ENCODE results near the gene ZNF474.

Gene ZNF474

DNA sequence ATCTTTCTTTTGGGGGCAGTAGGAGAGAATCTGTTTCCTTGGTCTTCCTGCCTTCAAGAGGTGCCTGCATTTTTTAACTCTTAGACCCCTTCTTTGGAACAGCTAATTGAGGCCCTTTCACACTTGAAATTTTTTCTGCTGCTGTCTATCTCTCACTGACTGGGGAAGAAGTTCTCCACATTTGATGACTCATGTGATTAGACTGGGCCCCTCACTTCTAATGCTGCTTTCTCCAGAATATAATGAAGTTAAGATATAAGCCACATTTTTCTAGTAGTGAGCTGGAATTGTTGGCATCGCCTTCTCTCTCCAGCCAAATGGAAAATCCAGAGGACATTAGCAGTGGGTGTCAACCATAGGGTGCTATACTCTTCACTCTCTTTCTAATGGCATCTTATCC, 12.4 kb downstream of the ZNF474 start:
- Histone ChIP-seq H3K4me3 (ENCODE audit: insufficient read depth, low read length, poor library complexity, severe bottlenecking) (no peak overlapping the region), H3K9me2 (replicated peaks; ENCODE audit: insufficient read depth, low read length) (no peaks in the 10 kb centered on the region), H3F3A (ENCODE audit: insufficient read depth) (no peaks in the 10 kb centered on the region), H2AFZ (ENCODE audit: low read depth, low read length, severe bottlenecking) (no peak overlapping the region), H3K27me3 (ENCODE audit: low read length) (no peaks in the 10 kb centered on the region), H3K27ac (ENCODE audit: low read depth, low read length) (no peak overlapping the region), H4K20me1 (ENCODE audit: low read depth, low read length) (no peaks in the 10 kb centered on the region), H3K79me2 (ENCODE audit: insufficient read depth, low read length) (no peaks in the 10 kb centered on the region), H3K4me2 (ENCODE audit: low read depth, low read length, poor library complexity, severe bottlenecking) (no peak overlapping the region), H3K36me3 (ENCODE audit: low read length) (no peaks in the 10 kb centered on the region), H3K9ac (ENCODE audit: low read length) (no peak overlapping the region), H3K9me3 (ENCODE audit: insufficient read depth, low read length) (no peaks in the 10 kb centered on the region)
- no peak for TF ChIP-seq EZH2phosphoT487 (conservative IDR thresholded peaks at IDR 0.05; ENCODE audit: low read length)
- TF ChIP-seq, protein P1, sequence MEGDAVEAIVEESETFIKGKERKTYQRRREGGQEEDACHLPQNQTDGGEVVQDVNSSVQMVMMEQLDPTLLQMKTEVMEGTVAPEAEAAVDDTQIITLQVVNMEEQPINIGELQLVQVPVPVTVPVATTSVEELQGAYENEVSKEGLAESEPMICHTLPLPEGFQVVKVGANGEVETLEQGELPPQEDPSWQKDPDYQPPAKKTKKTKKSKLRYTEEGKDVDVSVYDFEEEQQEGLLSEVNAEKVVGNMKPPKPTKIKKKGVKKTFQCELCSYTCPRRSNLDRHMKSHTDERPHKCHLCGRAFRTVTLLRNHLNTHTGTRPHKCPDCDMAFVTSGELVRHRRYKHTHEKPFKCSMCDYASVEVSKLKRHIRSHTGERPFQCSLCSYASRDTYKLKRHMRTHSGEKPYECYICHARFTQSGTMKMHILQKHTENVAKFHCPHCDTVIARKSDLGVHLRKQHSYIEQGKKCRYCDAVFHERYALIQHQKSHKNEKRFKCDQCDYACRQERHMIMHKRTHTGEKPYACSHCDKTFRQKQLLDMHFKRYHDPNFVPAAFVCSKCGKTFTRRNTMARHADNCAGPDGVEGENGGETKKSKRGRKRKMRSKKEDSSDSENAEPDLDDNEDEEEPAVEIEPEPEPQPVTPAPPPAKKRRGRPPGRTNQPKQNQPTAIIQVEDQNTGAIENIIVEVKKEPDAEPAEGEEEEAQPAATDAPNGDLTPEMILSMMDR (IDR thresholded peaks at IDR 0.05; ENCODE audit: insufficient read depth, low read length, poor library complexity, severe bottlenecking) = no peak

DNA sequence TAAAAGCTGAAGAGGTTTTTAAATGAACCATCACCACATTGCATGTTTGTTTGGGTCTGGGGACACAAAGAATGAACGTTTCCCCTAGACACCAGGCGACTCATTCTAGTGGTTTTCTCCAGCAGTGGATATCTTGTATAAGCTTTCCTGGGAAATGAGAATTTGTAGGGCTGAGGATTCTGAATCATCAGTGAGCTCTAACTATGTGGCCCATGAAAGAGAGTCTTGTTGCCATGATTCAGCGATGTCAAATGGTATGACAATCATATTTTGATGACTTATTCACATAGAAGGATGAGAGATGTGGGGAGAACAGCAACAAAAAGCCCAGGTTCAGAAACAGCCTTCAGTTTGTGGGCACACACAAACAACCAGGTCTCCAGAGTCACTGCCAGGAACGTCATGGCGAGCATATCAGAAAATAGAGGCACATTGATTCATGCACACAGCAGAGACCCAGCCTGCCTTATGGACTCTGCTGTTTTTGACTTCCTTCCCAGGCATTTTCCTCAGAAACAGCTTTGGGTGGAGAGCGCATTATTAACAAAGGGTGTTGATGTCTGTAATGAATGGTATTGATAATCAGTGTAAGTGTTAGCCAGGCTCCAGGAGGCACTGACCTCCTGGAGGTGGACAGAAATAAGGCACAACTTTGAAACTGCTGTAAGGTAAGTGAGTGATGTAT, 13.3 kb downstream of the ZNF474 start:
- Histone ChIP-seq H3K27me3 (ENCODE audit: low read length) (no peaks in the 10 kb centered on the region), H3K9ac (ENCODE audit: low read length) (no peak overlapping the region), H3F3A (ENCODE audit: insufficient read depth) (no peaks in the 10 kb centered on the region), H3K9me2 (replicated peaks; ENCODE audit: insufficient read depth, low read length) (no peaks in the 10 kb centered on the region), H3K36me3 (ENCODE audit: low read length) (no peaks in the 10 kb centered on the region), H4K20me1 (ENCODE audit: low read depth, low read length) (no peaks in the 10 kb centered on the region), H3K9me3 (ENCODE audit: insufficient read depth, low read length) (no peaks in the 10 kb centered on the region), H2AFZ (ENCODE audit: low read depth, low read length, severe bottlenecking) (no peak overlapping the region), H3K79me2 (ENCODE audit: insufficient read depth, low read length) (no peaks in the 10 kb centered on the region), H3K27ac (ENCODE audit: low read depth, low read length) (no peak overlapping the region), H3K4me3 (ENCODE audit: insufficient read depth, low read length, poor library complexity, severe bottlenecking) (no peak overlapping the region), H3K4me2 (ENCODE audit: low read depth, low read length, poor library complexity, severe bottlenecking) (no peak overlapping the region)
- TF ChIP-seq, protein P1 (IDR thresholded peaks at IDR 0.05; ENCODE audit: insufficient read depth, low read length, poor library complexity, severe bottlenecking) = no peak
- TF ChIP-seq EZH2phosphoT487 (conservative IDR thresholded peaks at IDR 0.05; ENCODE audit: low read length) = no peak

DNA sequence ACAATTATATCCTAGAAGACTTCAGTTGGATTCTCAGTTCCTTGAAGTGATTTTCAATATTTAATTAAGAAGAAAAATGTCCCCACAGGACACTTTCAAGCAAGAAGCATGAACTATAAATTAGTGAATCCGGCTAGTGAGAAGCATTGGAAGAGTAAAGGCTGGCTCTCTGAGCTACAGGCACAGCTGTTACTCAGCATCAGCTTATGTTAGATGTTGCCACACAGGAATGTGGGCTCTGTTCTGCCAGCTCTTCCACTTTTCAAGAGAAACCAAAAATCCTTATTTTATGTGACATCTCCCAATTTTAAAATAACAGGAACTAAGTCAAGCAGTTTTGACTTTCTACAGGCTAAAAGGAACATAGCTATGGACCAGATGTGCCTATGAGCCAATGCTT, 14.9 kb downstream of the ZNF474 start:
- no peak overlapping the region for H3K4me2 ChIP-seq (ENCODE audit: low read depth, low read length, poor library complexity, severe bottlenecking)
- no peaks in the 10 kb centered on the region for H3K27me3 ChIP-seq (ENCODE audit: low read length)
- H3K9ac ChIP-seq (ENCODE audit: low read length) = no peak overlapping the region
- no peak overlapping the region for H3K4me3 ChIP-seq (ENCODE audit: insufficient read depth, low read length, poor library complexity, severe bottlenecking)
- no peaks in the 10 kb centered on the region for H3K9me2 ChIP-seq (replicated peaks; ENCODE audit: insufficient read depth, low read length)
- H3F3A ChIP-seq (ENCODE audit: insufficient read depth) = no peaks in the 10 kb centered on the region
- TF ChIP-seq, protein P1 (IDR thresholded peaks at IDR 0.05; ENCODE audit: insufficient read depth, low read length, poor library complexity, severe bottlenecking) = no peak
- H3K79me2 ChIP-seq (ENCODE audit: insufficient read depth, low read length) = no peaks in the 10 kb centered on the region
- H4K20me1 ChIP-seq (ENCODE audit: low read depth, low read length) = no peaks in the 10 kb centered on the region
- H3K27ac ChIP-seq (ENCODE audit: low read depth, low read length) = no peak overlapping the region
- H3K9me3 ChIP-seq (ENCODE audit: insufficient read depth, low read length) = no peaks in the 10 kb centered on the region
- no peak overlapping the region for H2AFZ ChIP-seq (ENCODE audit: low read depth, low read length, severe bottlenecking)
- H3K36me3 ChIP-seq (ENCODE audit: low read length) = no peaks in the 10 kb centered on the region
